ENCODE data around the gene UGT2A2.
"Not testable (repeated sequence)": the region's sequence is repeated elsewhere in the genome, so short reads cannot be mapped to it uniquely, and the experiment has no call there.

The UGT2A2 gene

GRCh38 chr4:69639542-69639941 lies at the start of gene UGT2A2:
TSS of gene UGT2A2 (minus strand) at chr4:69639642. CDS start at chr4:69639640, 2 bp downstream.
- no peak for DNase-seq

DNA sequence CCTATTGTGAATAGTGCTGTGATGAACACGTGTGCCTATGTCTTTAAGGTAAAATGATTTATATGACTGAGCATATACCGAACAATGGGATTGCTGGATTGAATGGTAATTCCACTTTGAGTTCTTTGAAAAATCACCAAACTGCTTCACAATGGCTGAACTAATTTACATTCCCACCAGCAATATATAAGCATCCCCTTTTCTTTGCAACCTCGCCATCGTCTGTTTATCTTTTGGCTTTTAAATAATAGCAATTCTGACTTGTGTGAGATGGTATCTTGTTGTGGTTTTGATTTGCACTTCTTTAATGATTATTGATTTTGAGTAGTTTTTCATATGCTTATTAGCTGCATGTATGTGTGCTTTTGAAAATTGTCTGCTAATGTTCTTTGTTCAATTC lies 45.4 kb upstream of the UGT2A2 start:
- no peak for DNase-seq

DNA sequence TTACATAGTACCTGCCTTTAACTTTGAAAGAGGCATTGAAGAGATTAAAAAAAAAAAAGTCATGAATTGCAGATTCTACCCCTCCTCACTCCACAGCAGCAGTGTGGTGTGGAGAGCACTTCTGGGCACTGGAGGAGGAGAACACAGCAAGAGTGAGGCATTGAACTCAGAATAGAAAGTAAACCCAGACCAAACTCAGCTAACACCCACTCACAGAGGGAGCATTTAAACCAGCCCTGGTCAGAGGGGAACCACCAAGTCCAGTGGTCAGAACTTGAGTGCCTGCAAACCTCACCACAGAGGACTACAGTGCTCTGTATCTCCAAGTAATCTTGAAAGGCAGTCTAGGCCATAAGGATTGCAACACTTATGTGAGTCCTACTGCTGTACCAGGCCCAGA lies 29.2 kb upstream of the UGT2A2 start:
- no peak for DNase-seq

DNA sequence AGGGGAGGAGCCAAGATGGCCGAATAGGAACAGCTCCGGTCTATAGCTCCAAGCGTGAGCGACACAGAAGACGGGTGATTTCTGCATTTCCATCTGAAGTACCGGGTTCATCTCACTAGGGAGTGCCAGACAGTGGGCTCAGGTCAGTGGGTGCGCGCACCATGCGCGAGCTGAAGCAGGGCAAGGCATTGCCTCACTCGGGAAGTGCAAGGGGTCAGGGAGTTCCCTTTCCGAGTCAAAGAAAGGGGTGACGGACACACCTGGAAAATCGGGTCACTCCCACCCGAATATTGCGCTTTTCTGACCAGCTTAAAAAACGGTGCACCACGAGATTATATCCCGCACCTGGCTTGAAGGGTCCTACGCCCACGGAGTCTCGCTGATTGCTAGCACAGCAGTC lies 24.6 kb upstream of the UGT2A2 start:
- DNase-seq, result not testable (repeated sequence)

- not testable (repeated sequence) for DNase-seq
These were observed 21.8 kb upstream of the UGT2A2 start for GRCh38 chr4:69661130-69661803.

GRCh38 chr4:69658133-69658532 lies 18.7 kb upstream of the UGT2A2 start:
- no peak for DNase-seq

DNA sequence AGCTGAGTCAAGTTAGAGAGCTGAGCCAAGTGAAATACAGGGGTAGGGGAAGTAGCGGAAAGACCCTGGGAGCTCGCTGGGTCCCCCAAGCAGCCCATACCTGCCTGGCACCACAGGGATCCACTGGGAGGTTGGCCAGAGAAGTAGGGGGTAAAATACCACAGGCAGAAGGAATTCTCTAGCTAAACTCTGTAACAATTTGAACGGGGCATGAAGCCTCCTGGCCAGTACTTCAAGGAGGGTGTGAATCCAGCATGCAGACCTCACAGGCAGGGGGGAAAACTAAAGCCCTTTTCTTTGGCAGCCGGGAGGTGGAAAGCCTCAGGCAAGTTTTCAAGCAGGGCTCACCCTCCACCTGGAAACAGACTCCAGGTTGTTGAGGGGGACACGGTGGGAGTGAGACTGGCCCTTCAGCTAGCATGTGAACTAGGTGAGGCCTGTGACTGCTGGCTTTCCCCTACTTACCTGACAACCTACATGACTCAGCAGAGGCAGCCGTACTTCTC lies 17.3 kb upstream of the UGT2A2 start:
- DNase-seq, result no peak

DNA sequence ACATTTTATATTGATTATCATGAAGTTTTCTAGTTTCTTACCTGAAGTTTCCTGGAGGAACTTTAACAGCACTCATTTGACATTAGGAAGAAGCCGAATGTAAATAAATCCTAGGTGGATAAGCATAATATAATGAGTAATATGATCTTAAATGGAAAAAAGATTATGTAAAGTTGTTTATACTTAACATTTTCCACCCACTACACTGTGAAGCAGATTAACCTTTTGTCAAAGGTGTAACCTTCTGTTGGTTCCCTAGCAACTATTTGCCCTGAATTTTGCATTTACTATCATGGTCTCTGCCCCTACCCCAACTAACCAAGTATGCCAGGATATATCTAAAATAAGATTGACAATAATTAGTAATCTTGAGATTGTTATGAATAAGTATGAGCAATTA lies 13.7 kb upstream of the UGT2A2 start, which contains the start of gene UGT2A1:
UGT2A1 (minus strand) TSS at position 101 of the 400 bp plus-strand sequence. CDS start 5,603 bp downstream, outside the sequence.
- DNase-seq, result no peak

DNA sequence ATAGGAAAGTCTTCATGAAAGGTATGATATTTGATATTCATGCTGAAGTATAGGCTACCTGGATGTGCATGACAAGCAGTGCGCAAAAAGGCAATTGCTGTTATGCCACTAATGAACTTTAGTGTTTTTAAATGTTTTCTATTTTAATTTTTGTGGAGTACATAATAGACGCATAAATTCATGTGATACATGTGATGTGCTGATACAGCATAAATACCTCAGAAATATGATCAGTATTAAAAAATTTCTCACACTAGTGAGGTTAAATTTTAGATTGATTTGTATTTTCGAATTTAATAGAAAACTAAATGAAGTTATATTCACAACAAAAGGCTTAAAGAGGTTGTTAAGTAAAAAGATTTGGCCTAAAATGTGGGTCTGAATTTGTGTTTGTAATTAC lies 11.4 kb upstream of the UGT2A2 start:
- no peak for DNase-seq

GRCh38 chr4:69649629-69650028 lies 10.2 kb upstream of the UGT2A2 start:
- DNase-seq, result no peak

DNA sequence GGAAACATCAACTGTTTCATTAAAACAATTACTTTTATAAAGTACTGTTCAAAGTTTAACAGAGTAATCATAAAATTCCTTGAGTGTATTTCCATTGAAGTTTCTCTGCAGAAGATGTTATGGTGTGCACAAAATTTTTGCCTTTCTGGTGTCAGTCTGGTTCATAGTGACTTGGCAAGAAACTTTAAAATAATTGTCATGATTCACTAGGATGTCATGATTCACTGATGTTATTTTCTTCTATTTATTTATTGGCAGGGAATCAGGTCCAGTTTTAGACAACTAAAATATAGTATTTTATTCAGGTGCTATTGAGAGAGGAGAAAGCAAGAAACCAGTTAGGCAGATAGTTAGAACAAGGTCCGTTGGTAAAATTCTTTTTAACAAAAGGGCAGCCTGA lies 9.8 kb upstream of the UGT2A2 start:
- DNase-seq, result no peak

DNA sequence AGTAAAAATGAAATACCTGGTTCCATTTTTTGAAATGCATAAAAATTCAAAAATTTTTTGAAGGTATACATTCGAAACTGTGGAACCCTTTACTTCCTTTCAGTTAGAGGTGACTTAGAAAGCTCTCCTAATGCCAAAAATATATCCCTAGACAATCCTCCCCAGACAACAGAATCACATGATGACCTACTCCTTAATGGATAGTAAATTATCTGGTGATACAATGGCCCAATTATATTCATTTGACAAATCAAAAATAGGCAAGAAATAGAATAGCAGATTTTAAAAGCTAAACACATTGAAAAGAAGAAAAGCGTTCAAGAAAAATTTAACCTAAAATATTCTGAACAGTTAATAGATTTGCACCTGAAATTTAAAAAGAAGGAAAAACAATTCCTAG lies 3.5 kb upstream of the UGT2A2 start:
- no peak for DNase-seq

DNA sequence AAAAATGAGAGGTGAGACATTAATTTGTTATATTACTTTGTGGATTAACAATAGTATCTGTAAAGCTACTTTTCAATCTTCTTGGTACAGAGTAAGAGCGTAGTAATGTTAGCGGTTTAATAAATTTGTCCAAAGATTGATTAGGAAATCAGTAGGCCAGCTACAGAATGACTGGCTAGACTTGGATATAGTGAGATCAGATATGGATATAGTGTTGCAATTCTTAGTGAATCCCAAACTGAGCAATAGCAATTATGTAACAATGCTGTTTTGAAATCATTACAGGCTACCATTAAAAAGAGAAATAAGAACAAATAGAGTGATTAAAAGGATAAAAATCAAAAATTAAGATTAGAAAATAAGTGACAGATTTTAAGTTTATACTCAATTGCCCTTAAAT lies 847 bp upstream of the UGT2A2 start:
- peak; percentile 0 for DNase-seq

DNA sequence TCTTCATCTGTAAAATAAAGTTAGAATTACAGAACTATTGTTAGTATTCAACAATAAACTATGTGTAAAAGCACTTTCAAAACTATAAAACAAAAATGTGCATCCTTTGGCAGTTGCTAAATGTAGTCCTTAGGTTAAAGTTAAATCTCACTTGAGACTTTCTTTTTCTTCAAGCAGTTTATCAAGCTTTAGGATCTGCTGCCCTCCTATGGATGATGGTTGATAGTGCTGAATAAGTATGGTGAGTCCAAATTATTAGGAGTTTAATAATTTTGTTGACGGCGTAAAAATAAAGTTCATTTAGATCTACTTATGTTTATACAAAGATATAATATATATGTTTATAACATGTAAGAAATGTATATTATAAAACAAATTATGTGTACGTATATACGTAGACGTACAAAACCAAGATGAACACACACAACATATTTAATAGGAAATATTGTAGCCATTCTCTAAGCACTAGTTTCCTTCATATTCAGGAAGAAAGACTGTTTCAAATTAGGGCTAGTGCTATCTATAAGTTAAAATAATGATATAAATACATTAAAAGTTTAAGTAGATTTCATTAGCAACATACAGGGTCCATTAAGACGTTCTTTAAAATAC lies 22.3 kb downstream of the UGT2A2 start:
- DNase-seq, result no peak

GRCh38 chr4:69610484-69610883 lies 29.0 kb downstream of the UGT2A2 start:
- no peak for DNase-seq

- DNase-seq, result no peak
These were observed 38.4 kb downstream of the UGT2A2 start for GRCh38 chr4:69601065-69601464.

DNA sequence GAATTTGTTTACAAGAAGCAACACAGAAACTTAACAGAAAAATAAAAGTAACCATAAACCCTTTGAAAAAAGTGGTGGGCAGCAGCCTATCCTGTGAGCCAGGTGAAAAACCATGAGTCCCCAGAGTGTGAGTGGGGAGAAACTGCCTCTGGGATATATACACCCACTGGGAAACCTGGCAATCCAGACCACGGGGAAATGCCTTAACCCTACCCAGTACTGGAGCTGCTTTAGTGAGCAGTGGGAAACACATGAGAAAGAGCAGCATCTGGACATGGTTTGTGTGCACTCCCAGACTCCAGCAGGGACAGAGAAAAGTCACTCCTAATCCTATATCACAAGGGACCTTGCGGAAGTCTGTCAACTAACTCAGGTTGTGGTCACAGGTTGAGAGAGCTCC lies 39.4 kb downstream of the UGT2A2 start:
- no peak for DNase-seq

DNA sequence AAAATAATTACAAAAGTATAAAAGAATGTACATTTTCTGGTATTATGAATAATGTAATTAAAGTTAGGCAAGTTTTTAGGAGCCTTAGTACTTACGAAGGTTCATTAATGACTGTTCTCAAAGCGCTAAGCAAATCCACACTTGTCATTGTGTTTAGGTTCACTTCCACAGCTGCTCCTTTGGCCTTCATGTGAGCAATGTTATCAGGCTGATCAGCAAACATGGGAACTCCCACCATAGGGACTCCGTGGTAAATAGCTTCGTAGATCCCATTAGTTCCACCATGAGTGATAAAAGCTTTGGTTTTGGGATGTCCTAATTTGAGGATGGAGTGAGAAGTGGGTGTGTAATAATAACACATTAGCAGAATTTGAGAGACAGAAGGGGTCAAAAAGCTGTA lies 45.1 kb downstream of the UGT2A2 start:
- no peak for DNase-seq

DNA sequence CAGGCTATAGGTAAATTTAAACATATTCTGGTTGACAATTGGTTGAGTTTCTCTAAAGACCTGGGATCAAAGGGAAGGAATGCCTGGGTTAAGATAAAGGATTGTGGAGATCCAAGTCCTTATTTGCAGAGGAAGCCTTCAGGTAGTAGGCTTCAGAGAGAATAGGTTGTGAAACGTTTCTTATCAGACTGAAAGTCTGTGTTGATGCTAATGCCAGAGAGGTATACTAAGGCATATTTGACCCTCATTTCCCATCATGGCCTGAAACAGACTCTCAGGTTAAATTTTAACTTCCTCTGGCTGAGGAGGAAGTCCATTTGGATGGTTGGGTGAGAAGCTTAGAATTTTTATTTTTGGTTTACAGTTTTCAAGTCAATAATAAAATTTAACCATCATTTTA lies 48.1 kb downstream of the UGT2A2 start:
- DNase-seq, result no peak

GRCh38 chr4:69589884-69590283 lies 49.6 kb downstream of the UGT2A2 start:
- no peak for DNase-seq

DNA sequence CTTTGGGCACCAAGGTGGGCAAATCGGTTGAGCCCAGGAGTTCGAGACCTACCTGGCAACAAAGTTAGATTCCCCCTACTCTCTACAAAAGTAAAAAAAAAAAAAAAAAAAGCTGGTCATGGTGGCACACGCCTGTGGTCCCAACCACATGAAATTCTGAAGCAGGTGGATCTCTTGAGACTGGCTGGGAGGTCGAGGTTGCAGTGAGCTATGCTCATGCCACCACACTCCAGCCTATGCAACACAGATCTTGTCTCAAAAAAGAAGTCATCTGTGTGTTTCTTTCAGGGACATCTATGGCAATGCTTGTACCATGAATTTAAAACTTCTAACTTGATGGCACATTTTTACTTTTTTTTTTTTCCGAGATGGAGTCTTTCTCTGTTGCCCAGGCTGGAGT lies 55.3 kb downstream of the UGT2A2 start:
- DNase-seq, result no peak

- no peak for DNase-seq
These were observed 55.9 kb downstream of the UGT2A2 start for GRCh38 chr4:69583543-69583942.

DNA sequence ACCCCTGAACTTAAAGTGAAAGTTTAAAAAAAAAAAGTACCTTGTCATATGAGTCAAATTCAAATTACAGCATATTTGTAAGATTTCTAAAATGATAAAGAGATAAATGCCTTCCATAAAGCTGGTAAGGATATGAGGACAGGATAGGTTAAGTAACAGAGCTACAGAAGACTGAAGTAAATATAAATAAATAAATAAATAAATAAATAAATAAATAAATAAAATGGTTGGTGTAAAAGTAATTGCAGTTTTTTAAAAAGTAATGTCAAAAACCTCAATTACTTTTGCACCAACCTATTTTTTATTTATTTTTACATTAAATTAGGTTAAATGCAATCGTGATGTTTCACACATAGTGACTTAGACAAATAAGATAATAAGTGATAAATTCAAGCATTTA lies 62.2 kb downstream of the UGT2A2 start:
- DNase-seq, result no peak

- no peak for DNase-seq
These were observed 63.1 kb downstream of the UGT2A2 start for GRCh38 chr4:69576251-69576877.
